PFSK-1 (cell line): Measurements from ENCODE around the gene CENPC.

Experiments used
- FOXP2 ChIP-seq: optimal IDR thresholded peaks from 2 replicates; pipeline ENCODE3; 2011; ENCODE audit warnings: borderline replicate concordance, control low read depth, inconsistent platforms; ENCODE audit not compliant: insufficient read depth; ENCODE audit errors: extremely low read length, extremely low read depth
- POLR2AphosphoS5 ChIP-seq: IDR thresholded peaks from 2 replicates; pipeline ENCODE4 v1.6.1; 2012; ENCODE audit warnings: low read depth, mild to moderate bottlenecking, control low read depth, low read length, moderate library complexity
- SIN3A ChIP-seq: IDR thresholded peaks from 2 replicates; pipeline ENCODE4 v1.6.1; 2012; ENCODE audit warnings: mild to moderate bottlenecking, low read length, moderate library complexity, borderline replicate concordance; ENCODE audit not compliant: insufficient read depth
- TAF1 ChIP-seq: IDR thresholded peaks from 2 replicates; pipeline ENCODE4 v1.6.1; 2012; ENCODE audit warnings: low read length, control low read depth, borderline replicate concordance; ENCODE audit not compliant: insufficient read depth
- TF ChIP-seq, protein P1 (sequence below), 2 experiments: IDR thresholded peaks; 2 replicates each; pipeline versions ENCODE4 v1.6.1 to v1.8.0; 2011 to 2012; ENCODE audit warnings: low read depth in 2 of 2, low read length in 2 of 2, control low read depth in 1 of 2, inconsistent platforms in 1 of 2, mild to moderate bottlenecking in 1 of 2, moderate library complexity in 1 of 2; ENCODE audit not compliant: insufficient read depth in 1 of 2

CENPC gene

GRCh38 chr4:67568820-67569219 lies 23.5 kb upstream of the CENPC start:
- TF ChIP-seq, protein P1, sequence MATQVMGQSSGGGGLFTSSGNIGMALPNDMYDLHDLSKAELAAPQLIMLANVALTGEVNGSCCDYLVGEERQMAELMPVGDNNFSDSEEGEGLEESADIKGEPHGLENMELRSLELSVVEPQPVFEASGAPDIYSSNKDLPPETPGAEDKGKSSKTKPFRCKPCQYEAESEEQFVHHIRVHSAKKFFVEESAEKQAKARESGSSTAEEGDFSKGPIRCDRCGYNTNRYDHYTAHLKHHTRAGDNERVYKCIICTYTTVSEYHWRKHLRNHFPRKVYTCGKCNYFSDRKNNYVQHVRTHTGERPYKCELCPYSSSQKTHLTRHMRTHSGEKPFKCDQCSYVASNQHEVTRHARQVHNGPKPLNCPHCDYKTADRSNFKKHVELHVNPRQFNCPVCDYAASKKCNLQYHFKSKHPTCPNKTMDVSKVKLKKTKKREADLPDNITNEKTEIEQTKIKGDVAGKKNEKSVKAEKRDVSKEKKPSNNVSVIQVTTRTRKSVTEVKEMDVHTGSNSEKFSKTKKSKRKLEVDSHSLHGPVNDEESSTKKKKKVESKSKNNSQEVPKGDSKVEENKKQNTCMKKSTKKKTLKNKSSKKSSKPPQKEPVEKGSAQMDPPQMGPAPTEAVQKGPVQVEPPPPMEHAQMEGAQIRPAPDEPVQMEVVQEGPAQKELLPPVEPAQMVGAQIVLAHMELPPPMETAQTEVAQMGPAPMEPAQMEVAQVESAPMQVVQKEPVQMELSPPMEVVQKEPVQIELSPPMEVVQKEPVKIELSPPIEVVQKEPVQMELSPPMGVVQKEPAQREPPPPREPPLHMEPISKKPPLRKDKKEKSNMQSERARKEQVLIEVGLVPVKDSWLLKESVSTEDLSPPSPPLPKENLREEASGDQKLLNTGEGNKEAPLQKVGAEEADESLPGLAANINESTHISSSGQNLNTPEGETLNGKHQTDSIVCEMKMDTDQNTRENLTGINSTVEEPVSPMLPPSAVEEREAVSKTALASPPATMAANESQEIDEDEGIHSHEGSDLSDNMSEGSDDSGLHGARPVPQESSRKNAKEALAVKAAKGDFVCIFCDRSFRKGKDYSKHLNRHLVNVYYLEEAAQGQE (IDR thresholded peaks at IDR 0.05; ENCODE audit: insufficient read depth in 1 of 2, low read depth in 2 of 2, low read length in 2 of 2) = no peak
- TF ChIP-seq FOXP2 (no peak), POLR2AphosphoS5 (no peak), TAF1 (no peak), SIN3A (no peak)

GRCh38 chr4:67566335-67566734 lies 21.0 kb upstream of the CENPC start:
- no peak for TF ChIP-seq POLR2AphosphoS5

DNA sequence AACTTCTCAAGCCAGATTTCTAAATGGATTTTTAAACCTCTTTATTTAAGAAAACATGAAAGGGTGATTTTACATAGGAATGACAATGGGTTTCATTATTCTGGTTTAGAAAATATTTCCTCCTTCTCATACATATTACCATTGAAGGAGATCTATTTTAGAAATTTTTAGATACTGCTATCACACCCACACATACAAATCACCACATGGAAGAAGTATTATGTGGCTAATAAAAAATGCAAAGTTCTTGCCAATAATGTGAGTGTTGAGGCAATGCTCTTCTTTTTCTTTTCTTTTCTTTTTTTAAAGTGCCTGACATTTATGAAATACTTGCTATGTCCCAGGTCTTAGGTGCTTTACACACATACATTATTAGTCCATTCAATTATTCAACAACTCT lies 20.0 kb upstream of the CENPC start:
- TF ChIP-seq TAF1 = no peak
- TF ChIP-seq, protein P1 (IDR thresholded peaks at IDR 0.05; ENCODE audit: insufficient read depth in 1 of 2, low read depth in 2 of 2, low read length in 2 of 2) = no peak
- no peak for TF ChIP-seq POLR2AphosphoS5
- no peak for TF ChIP-seq SIN3A
- no peak for TF ChIP-seq FOXP2

DNA sequence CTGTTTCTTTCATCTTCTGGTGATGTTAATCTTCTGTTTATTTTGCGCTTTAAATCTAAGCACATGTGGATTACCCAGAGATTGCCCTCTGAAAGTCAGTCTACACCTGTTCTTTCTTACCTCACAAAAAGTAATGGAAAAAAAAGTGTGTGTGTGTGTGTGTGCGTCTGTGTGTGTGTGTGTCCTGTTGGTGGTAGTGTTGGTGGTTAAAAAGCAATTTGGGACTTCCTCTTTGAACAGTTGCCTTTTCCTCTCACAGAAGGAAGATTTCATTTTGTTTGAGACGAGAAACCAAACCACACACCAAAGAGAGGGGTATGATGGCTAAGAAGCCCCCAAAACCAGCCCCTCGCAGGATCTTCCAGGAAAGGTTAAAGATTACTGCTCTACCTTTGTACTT lies 13.2 kb upstream of the CENPC start, which contains the start of gene STAP1:
STAP1 (plus strand) TSS at position 235 of the 400 bp plus-strand sequence; CDS start at position 318, 83 bp downstream.
- TF ChIP-seq TAF1 (no peak), SIN3A (no peak), POLR2AphosphoS5 (no peak), FOXP2 (no peak)
- TF ChIP-seq, protein P1 (IDR thresholded peaks at IDR 0.05; ENCODE audit: insufficient read depth in 1 of 2, low read depth in 2 of 2, low read length in 2 of 2) = no peak

DNA sequence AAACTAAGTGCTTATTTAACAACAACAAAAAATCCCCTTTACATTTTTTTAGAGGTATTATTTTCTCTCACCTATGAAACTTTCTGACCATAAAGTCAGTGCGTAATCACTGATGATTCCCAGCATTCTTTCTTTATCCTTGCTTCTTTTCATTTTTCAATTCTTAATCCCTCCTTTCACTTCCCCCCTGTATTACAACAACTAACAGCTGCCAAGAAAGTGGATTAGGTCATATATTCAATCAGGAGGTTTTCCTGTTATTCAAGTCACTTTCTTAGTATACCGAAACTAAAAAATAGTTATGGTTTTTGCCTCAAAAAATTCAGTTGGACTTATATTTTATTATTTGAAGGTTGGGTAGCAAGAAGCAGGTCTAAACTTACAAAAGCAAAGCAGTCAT lies 11.1 kb upstream of the CENPC start:
- TF ChIP-seq FOXP2 = no peak
- TF ChIP-seq, protein P1 (IDR thresholded peaks at IDR 0.05; ENCODE audit: insufficient read depth in 1 of 2, low read depth in 2 of 2, low read length in 2 of 2) = no peak
- no peak for TF ChIP-seq POLR2AphosphoS5
- no peak for TF ChIP-seq TAF1
- no peak for TF ChIP-seq SIN3A
